ENCODE measurements around the gene C16orf96. TPM values are rescaled to one million over a fixed set of nuclear protein-coding genes. Genes with fewer than 3 reads are reported as not detected.

The C16orf96 gene
- total and polyA plus RNA-seq, 2 of the 13 experiments (the other 11 are each of a cell fraction or from before 2014, with no cell fraction given), result 0.03 TPM; not detected in 1

DNA sequence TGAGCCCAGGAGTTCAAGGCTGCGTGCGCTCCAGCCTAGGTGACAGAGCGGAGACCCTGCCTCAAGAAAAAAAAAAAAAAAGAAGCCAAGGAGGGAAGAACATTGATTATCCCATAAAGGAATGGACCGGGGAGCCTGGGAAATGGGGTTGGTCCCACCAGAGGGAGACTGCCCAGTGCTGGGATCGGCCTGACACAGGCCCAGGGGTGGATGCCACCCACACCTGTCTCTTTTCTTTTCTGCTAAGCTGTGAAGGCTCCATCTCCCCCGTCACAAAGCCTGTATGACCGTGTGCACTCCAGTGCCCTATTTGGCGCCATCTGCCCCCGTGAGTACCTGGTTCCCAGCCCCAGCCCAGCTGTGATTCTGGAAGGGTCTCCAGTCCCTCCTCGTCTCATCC is 42.9 kb downstream of the C16orf96 start:
- no peaks in the 10 kb centered on the region for H3K9me3 ChIP-seq (ENCODE audit: low read length)
- no peak overlapping the region for H3K9ac ChIP-seq (ENCODE audit: insufficient read depth, low read depth, low read length)
- intact Hi-C loops (cut with micrococcal nuclease; ENCODE audit: unreplicated experiment), result no loop called here
- CTCF ChIA-PET (ENCODE audit: low intra/inter-chr PET ratio, low total read pairs), result no interaction called here
- H3K4me3 ChIP-seq (replicated peaks in 1 of 3; ENCODE audit: insufficient read depth in 1 of 3, low read depth in 2 of 3, low read length in 3 of 3), result no peak overlapping the region
- H3K4me2 ChIP-seq (ENCODE audit: low read depth, low read length), result no peak overlapping the region
- no peaks in the 10 kb centered on the region for H4K20me1 ChIP-seq (ENCODE audit: insufficient read depth, low read length)
- DNase-seq (ENCODE audit: low spot score) (no peak), ATAC-seq (no peak), FAIRE-seq (no peak)
- H3K27me3 ChIP-seq (ENCODE audit: control insufficient read depth in 1 of 2, insufficient read depth in 2 of 2, low read length in 2 of 2), result peaks cover 8 to 83% of the 10 kb centered on the region in 2 experiments
- no peaks in the 10 kb centered on the region for H3K79me2 ChIP-seq (ENCODE audit: insufficient read depth, low read length)
- BruUV-seq (replicated peaks), result no TSS peak
- in situ Hi-C loops (cut with HindIII; ENCODE audit: extremely low pct_ligation_motif_present, low pct_unique_long_range_greater_than_20kb), result no loop called here
- TF ChIP-seq ZNF296 (CRISPR knock-in tag; conservative IDR thresholded peaks at IDR 0.05) (no peak), ZNF317 (CRISPR knock-in tag; IDR thresholded peaks at IDR 0.05) (no peak), POLR2A (IDR thresholded peaks at IDR 0.05; ENCODE audit: insufficient read depth in 1 of 2, low read depth in 2 of 2, low read length in 2 of 2) (no peak), PCBP2 (optimal IDR thresholded peaks at IDR 0.05; ENCODE audit: low read depth, low read length, poor library complexity, severe bottlenecking) (no peak), MZF1 (CRISPR knock-in tag; IDR thresholded peaks at IDR 0.05; ENCODE audit: borderline replicate concordance) (no peak), ZNF12 (CRISPR knock-in tag; IDR thresholded peaks at IDR 0.05) (no peak)
- TF ChIP-seq, protein P1, sequence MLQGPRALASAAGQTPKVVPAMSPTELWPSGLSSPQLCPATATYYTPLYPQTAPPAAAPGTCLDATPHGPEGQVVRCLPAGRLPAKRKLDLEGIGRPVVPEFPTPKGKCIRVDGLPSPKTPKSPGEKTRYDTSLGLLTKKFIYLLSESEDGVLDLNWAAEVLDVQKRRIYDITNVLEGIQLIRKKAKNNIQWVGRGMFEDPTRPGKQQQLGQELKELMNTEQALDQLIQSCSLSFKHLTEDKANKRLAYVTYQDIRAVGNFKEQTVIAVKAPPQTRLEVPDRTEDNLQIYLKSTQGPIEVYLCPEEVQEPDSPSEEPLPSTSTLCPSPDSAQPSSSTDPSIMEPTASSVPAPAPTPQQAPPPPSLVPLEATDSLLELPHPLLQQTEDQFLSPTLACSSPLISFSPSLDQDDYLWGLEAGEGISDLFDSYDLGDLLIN (CRISPR knock-in tag; IDR thresholded peaks at IDR 0.05; ENCODE audit: borderline replicate concordance), result no peak
- TF ChIP-seq, protein P2, sequence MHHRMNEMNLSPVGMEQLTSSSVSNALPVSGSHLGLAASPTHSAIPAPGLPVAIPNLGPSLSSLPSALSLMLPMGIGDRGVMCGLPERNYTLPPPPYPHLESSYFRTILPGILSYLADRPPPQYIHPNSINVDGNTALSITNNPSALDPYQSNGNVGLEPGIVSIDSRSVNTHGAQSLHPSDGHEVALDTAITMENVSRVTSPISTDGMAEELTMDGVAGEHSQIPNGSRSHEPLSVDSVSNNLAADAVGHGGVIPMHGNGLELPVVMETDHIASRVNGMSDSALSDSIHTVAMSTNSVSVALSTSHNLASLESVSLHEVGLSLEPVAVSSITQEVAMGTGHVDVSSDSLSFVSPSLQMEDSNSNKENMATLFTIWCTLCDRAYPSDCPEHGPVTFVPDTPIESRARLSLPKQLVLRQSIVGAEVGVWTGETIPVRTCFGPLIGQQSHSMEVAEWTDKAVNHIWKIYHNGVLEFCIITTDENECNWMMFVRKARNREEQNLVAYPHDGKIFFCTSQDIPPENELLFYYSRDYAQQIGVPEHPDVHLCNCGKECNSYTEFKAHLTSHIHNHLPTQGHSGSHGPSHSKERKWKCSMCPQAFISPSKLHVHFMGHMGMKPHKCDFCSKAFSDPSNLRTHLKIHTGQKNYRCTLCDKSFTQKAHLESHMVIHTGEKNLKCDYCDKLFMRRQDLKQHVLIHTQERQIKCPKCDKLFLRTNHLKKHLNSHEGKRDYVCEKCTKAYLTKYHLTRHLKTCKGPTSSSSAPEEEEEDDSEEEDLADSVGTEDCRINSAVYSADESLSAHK (CRISPR knock-in tag; IDR thresholded peaks at IDR 0.05; ENCODE audit: borderline replicate concordance), result no peak
- no peak overlapping the region for H2AFZ ChIP-seq (ENCODE audit: low read length)
- peaks cover 22% of the 10 kb centered on the region for H3K4me1 ChIP-seq (ENCODE audit: insufficient read depth, low read length)
- POLR2A ChIA-PET, result no interaction called here
- no peak overlapping the region for H3K27ac ChIP-seq (ENCODE audit: extremely low read length, insufficient read depth, low read length)
- H3K36me3 ChIP-seq (replicated peaks in 1 of 2; ENCODE audit: control insufficient read depth in 1 of 2, insufficient read depth in 2 of 2, low read length in 2 of 2), result no peaks in the 10 kb centered on the region
- 37% methylated on average over 10 of the region's 10 CpGs for WGBS (ENCODE audit: low lambda C conversion rate)

Data from HepG2 (cell line).